Aorta (tissue), 5 donors: Measurements from ENCODE around the gene PGAM1. TPM values are rescaled to one million over a fixed set of nuclear protein-coding genes. Genes with fewer than 3 reads are reported as not detected.
"Not testable (repeated sequence)": the region's sequence is repeated elsewhere in the genome, so short reads cannot be mapped to it uniquely, and the experiment has no call there.

Experiments
- ATAC-seq: fragments of 200-7000 bp; cut with Tn5 transposase; one replicate; pipeline ENCODE4 v1.9.1; 2022; ENCODE audit warnings: moderate library complexity; ENCODE audit not compliant: low FRiP score
- DNase-seq, 2 donors: peaks; one replicate each; pipeline ENCODE4 v3.0.0-alpha.2; 2020
- H3K27ac ChIP-seq, 2 donors: one replicate each; pipeline ENCODE4 v1.5.1; 2013; ENCODE audit warnings: low read length in 2 of 2, mild to moderate bottlenecking in 2 of 2, moderate library complexity in 2 of 2, control low read depth in 1 of 2, inconsistent platforms in 1 of 2, low read depth in 1 of 2
- H3K27me3 ChIP-seq, 2 donors: one replicate each; pipeline ENCODE4 v1.6.1; 2013; ENCODE audit warnings: control low read depth in 1 of 2, low read length in 1 of 2, mild to moderate bottlenecking in 1 of 2, moderate library complexity in 1 of 2; ENCODE audit not compliant: insufficient read depth in 2 of 2, control insufficient read depth in 1 of 2
- H3K36me3 ChIP-seq, 2 donors: one replicate each; pipeline ENCODE4 v1.6.1; 2013; ENCODE audit warnings: control low read depth in 1 of 2, low read length in 1 of 2, mild to moderate bottlenecking in 1 of 2; ENCODE audit not compliant: insufficient read depth in 2 of 2, control insufficient read depth in 1 of 2
- H3K4me1 ChIP-seq, 2 donors: one replicate each; pipeline ENCODE4 v1.6.1; 2013; ENCODE audit warnings: low read length in 2 of 2, control low read depth in 1 of 2, mild to moderate bottlenecking in 1 of 2, moderate library complexity in 1 of 2; ENCODE audit not compliant: insufficient read depth in 2 of 2, control insufficient read depth in 1 of 2
- H3K4me3 ChIP-seq, 2 donors: one replicate each; pipeline ENCODE4 v1.5.1; 2013; ENCODE audit warnings: low read length in 2 of 2, control low read depth in 1 of 2, mild to moderate bottlenecking in 1 of 2
- H3K9me3 ChIP-seq: one replicate; pipeline ENCODE4 v1.6.1; 2013; ENCODE audit warnings: mild to moderate bottlenecking, low read length; ENCODE audit not compliant: control insufficient read depth
- WGBS, 2 donors: extraction: QIAGEN DNeasy Blood & Tissue Kit; methylation state at CpG; one replicate each; pipeline ENCODE4 v1.1.7; 2013; 5-methylcytosine and 5-hydroxymethylcytosine counted together
- intact Hi-C, 2 donors: fragments of 100-400 bp; cut with DNase I; formaldehyde crosslinking; loops; one replicate each; pipeline versions ENCODE4 v1.14.2 to v1.15.0; 2022
- polyA plus RNA-seq, 2 donors: library from polyadenylated mRNA; stranded (reverse); fragments of 200-250 nt; gene quantifications; one replicate each; pipeline ENCODE4 v1.2.3, GENCODE V29; 2013
- total RNA-seq, 2 donors: library from RNA; stranded (reverse); fragmentation: NEBNext Ultra II Directional; extraction: Animal tissue kit (Norgen Biotek cat#: 25700); gene quantifications; one replicate each; pipeline ENCODE4 v1.2.1, GENCODE V29; 2021
- donor health status: healthy with polysubstance abuse.
- donor health status: Bipolar disorder and iron deficiency.
- donor health status: DM: no; HTN: no; CAD: no.
- donor health status: DM: no; HTN: no; CAD: no.
- donor health status: DM: yes; HTN: yes; CAD: no.

PGAM1 gene
- total and polyA plus RNA-seq, 4 donors = 134 to 189 (median 146) TPM

- Histone ChIP-seq H3K36me3 (no peaks in the 10 kb centered on the region), H3K27me3 (no peaks in the 10 kb centered on the region), H3K27ac (no peak overlapping the region), H3K9me3 (no peaks in the 10 kb centered on the region), H3K4me3 (no peak overlapping the region), H3K4me1 (peaks cover 0 to 2% of the 10 kb centered on the region in 2 donors)
- ATAC-seq (no peak), DNase-seq (no peak)
- intact Hi-C loops = no loop called here
Observed at GRCh38 chr10:97404044-97404443, 21.9 kb upstream of the PGAM1 start.

- intact Hi-C loops = no loop called here
- Histone ChIP-seq H3K9me3 (no peaks in the 10 kb centered on the region), H3K4me1 (no peaks in the 10 kb centered on the region), H3K27me3 (no peaks in the 10 kb centered on the region), H3K27ac (no peak overlapping the region), H3K36me3 (no peaks in the 10 kb centered on the region), H3K4me3 (no peak overlapping the region)
- 82 to 90% methylated on average over 3 of the region's 3 CpGs for WGBS, 2 donors
- DNase-seq = no peak
- ATAC-seq = no peak
Observed at GRCh38 chr10:97406064-97406463, 19.9 kb upstream of the PGAM1 start.

DNA sequence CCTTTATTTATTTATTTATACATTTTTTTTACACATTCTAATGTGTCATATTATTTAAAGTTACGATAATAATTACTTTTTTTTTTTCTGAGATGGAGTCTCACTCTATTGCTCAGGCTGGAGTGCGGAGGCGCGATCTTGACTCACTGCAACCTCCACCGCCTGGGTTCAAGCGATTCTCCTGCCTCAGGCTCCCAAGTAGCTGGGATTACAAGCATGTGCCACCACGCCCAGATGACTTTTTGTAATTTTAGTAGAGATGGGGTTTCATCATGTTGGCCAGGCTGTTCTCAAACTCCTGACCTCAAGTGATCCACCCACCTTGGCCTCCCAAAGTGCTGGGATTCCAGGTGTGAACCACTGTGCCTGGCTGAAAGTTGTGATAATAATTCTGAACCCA is 19.5 kb upstream of the PGAM1 start:
- H3K4me3 ChIP-seq, H3K4me1 ChIP-seq, intact Hi-C loops, H3K36me3 ChIP-seq, DNase-seq, ATAC-seq, H3K27me3 ChIP-seq, H3K9me3 ChIP-seq, H3K27ac ChIP-seq: not testable (repeated sequence)
- WGBS, 2 donors = 89 to 91% methylated on average over 7 of the region's 7 CpGs

DNA sequence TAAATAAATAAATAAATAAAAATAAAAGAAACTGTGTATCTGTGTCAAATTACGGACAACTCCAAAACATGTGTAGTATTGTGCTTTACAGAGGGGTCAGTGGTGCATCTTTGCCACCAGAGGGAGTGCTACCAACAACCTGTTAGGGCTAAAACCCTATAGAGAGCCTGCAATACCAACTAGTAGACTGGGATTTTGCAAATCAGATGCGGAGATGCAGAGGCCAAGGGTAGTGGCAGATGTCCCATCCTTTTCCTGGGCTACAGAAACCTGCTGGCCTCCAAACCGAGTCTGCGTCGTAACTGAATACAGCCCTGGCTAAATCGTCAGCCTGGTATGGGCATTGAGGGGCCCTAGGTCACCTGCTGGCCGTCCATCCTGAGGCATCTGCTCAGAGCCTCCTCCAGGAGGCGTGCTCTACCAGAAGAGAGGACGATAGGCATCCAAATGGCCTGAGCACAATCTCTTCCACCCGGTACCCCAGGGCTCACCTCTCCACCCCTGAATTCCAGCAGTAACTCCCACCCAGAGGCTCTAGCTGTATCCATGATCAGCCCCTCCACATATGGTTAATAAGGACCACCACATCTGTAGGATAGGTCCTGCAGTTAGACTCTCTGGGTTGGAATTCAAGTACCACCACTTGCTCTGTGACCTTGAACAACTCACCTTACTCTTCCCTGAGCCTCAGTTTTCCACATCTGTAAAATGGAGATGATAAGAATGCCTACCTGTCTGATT is 18.6 kb upstream of the PGAM1 start:
- peak; percentile 85 for ATAC-seq
- Histone ChIP-seq H3K9me3 (no peaks in the 10 kb centered on the region), H3K27me3 (no peaks in the 10 kb centered on the region), H3K27ac (no peak overlapping the region), H3K4me1 (no peaks in the 10 kb centered on the region), H3K4me3 (no peak overlapping the region), H3K36me3 (no peaks in the 10 kb centered on the region)
- intact Hi-C loops = no loop called here
- DNase-seq = no peak
- WGBS, 2 donors = 5 to 6% methylated on average over 10 of the region's 10 CpGs

GRCh38 chr10:97407952-97408248 is 18.1 kb upstream of the PGAM1 start:
- no peaks in the 10 kb centered on the region for H3K36me3 ChIP-seq
- no peak for ATAC-seq
- intact Hi-C loops = no loop called here
- H3K9me3 ChIP-seq = no peaks in the 10 kb centered on the region
- no peaks in the 10 kb centered on the region for H3K27me3 ChIP-seq
- H3K4me3 ChIP-seq = no peak overlapping the region
- WGBS, 2 donors = 85 to 87% methylated on average over 2 of the region's 2 CpGs
- H3K27ac ChIP-seq = no peak overlapping the region
- no peak for DNase-seq
- H3K4me1 ChIP-seq = no peaks in the 10 kb centered on the region

DNA sequence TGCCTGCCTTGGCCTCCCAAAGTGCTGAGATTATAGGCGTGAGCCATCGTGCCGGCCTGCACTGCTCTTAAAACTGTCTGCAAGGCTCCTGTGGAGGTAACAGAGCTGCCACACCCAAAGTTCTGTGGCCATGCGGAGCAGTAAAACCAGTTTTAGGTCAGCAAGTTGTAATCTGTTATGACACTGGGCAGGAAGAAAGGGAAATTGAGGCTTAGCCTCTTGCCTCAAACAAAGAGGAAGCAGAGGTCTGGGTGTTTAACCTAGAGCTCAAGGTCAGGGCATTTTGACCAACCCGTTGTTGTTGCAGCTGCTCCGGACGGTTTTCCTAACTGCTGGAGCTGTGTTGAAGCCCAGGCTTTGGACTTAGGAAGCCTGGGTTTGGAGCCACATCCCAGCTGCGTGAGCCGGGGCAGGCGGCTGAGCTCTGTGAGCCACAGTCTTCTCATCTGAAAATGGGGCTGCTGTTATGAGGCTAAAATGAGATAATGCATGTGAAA is 17.4 kb upstream of the PGAM1 start:
- ATAC-seq (no peak), DNase-seq (no peak)
- Histone ChIP-seq H3K4me1 (no peaks in the 10 kb centered on the region), H3K27me3 (no peaks in the 10 kb centered on the region), H3K4me3 (no peak overlapping the region), H3K27ac (no peak overlapping the region), H3K9me3 (no peaks in the 10 kb centered on the region), H3K36me3 (no peaks in the 10 kb centered on the region)
- intact Hi-C loops = no loop called here
- WGBS, 2 donors = 82 to 85% methylated on average over 10 of the region's 10 CpGs

DNA sequence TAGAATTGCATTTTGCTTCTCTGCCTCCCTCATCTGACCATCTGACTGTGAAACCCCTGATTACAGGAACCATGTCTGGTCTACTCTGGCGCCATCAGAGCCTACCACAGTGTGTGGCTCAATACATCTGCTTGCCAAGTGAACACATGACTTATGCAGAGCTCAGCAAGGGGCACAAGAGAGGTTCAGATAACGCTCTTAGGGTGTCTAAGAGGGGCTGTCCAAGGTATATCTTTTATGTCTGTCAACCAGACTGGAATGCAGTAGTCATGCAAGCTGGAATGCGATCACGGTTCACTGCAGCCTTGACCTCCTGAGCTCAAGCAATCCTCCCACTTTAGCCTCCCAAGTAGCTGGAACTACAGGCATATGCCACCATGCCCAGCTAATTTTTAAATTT is 14.6 kb upstream of the PGAM1 start:
- Histone ChIP-seq H3K27ac (no peak overlapping the region), H3K4me3 (no peak overlapping the region), H3K9me3 (no peaks in the 10 kb centered on the region), H3K4me1 (no peaks in the 10 kb centered on the region), H3K27me3 (no peaks in the 10 kb centered on the region), H3K36me3 (no peaks in the 10 kb centered on the region)
- 52 to 65% methylated on average over 4 of the region's 4 CpGs for WGBS, 2 donors
- ATAC-seq (no peak), DNase-seq (no peak)
- intact Hi-C loops = no loop called here

DNA sequence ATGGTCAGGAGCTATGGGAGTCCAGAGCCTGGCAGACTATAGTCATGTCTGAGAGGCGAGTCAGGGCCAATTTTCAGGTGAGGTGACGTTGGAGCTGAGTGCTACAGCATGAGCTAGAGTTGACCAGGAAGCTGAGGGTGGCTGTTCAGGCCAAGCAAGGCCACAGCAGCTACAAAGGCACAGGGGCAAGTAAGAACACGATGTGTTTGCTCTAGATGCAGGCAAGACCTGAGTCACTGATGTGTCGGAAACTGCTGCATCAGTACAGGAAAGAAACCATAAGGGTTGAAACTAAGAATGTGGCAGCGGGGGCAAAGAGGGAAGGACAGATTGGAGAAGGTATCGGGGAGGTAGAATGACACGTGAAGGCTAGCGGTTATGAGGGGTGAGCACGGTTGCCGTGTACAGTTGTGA is 13.1 kb upstream of the PGAM1 start:
- no peaks in the 10 kb centered on the region for H3K27me3 ChIP-seq
- WGBS, 2 donors = 90 to 94% methylated on average over 10 of the region's 10 CpGs
- H3K27ac ChIP-seq = no peak overlapping the region
- H3K4me3 ChIP-seq = no peak overlapping the region
- no peaks in the 10 kb centered on the region for H3K36me3 ChIP-seq
- ATAC-seq = no peak
- no peaks in the 10 kb centered on the region for H3K9me3 ChIP-seq
- intact Hi-C loops = no loop called here
- DNase-seq = no peak
- no peaks in the 10 kb centered on the region for H3K4me1 ChIP-seq

DNA sequence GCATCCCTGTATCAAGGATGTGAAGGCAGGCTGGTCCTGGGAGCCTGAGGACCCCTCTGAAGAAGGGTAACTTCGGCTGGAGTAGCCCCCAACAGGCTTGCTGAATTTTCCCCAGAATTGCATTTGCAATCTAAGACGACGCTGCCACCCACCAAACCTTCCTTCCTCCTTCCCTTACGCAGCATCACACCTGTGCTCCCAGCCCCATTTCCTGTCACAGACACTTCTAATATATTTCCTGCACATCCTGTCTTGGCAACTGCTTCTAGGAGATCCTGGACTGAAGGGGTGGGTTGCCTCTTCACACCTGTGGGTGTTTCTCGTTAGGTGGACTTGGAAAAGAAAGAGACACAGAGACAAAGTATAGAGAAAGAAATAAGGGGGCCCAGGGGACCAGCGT is 9.4 kb upstream of the PGAM1 start:
- H3K27ac ChIP-seq = no peak overlapping the region
- ATAC-seq = no peak
- no peaks in the 10 kb centered on the region for H3K9me3 ChIP-seq
- DNase-seq = no peak
- H3K4me1 ChIP-seq = no peaks in the 10 kb centered on the region
- H3K4me3 ChIP-seq = no peak overlapping the region
- no peaks in the 10 kb centered on the region for H3K27me3 ChIP-seq
- intact Hi-C loops = no loop called here
- 88 to 90% methylated on average over 6 of the region's 6 CpGs for WGBS, 2 donors
- H3K36me3 ChIP-seq = no peaks in the 10 kb centered on the region
